T-helper 2 cell treated with Interferon-gamma antibody and Interleukin-4, amounts not matched to agents 100 ng/mL and 5 ng/mL, for 36 hours (primary cell): ENCODE data around the gene PDE9A. TPM values are rescaled to one million over a fixed set of nuclear protein-coding genes. Genes with fewer than 3 reads are reported as not detected.

Experiments
- intact Hi-C: fragments of 100-400 bp; cut with micrococcal nuclease; formaldehyde crosslinking; loops from one replicate; pipeline ENCODE4 v1.15.1; 2023
- total RNA-seq: library from RNA; stranded (reverse); gene quantifications from 2 replicates; pipeline ENCODE4 v1.2.3, GENCODE V29; 2022

PDE9A gene
- total RNA-seq: 10.4 and 12.6 TPM in 2 replicates

- intact Hi-C loops: no loop called here
These were observed at the start of gene PDE9A for GRCh38 chr21:42653231-42654061. TSS of gene PDE9A (plus strand) at chr21:42653621. CDS start at chr21:42653815, 194 bp downstream.

- intact Hi-C loops: loop anchor here (5.0 kb wide), 1 partner anchor 270 kb away; the partner anchor contains the start of gene WDR4
These were observed 46.3 kb upstream of the PDE9A start for GRCh38 chr21:42607102-42607501.

DNA sequence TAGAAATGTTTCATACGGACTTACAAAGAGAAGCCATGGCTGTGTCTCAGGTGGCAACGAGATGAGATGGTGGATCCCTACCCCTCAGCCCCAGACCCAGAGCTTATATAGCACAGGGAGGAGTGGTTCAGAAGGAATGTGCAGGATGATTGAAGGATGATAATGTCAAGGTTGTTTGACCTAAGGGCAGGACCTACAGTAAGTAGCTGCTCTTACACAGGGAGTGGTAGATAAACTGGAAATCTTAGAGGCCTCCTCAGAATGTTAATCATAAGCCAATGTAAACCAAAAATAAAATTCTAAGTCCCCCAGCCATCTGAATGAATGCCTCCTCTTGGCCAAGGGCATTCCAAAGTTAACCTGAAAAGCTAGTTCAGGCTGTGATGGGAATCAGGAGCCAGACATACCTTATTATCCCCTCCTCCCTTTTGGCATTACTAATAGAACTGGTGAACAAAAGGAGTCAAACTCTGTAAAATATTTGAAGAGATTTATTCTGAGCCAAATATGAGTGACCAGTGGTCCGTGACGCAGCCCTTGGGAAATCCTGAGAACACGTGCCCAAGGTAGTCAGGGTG lies 45.8 kb upstream of the PDE9A start:
- intact Hi-C loops: loop anchor here (5.0 kb wide), 1 partner anchor 270 kb away; the partner anchor contains the start of gene WDR4

DNA sequence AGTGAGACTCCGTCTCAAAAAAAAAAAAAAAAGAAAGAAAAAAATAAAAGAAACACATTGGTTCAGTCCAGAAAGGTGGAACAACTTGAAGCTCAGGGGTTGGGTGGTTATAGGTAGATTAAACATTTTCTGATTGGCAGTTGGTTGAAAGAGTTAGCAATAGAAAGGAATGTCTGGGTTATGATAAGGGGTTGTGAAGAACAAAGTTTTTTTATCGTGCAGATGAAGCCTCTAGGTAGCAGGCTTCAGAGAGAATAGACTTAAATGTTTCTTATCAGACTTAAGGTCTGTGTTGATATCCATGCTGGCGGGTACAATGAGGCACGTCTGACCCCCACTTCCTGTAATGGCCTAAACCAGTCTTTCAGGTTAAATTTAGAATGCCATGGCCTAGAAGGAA lies 45.0 kb upstream of the PDE9A start:
- intact Hi-C loops: loop anchor here (5.0 kb wide), 1 partner anchor 269 kb away; the partner anchor contains the start of gene WDR4

- intact Hi-C loops: loop anchor here (5.0 kb wide), 2 partner anchors 222 to 267 kb away; partner anchors contain the start of gene WDR4
These were observed 43.6 kb upstream of the PDE9A start for GRCh38 chr21:42609811-42610210.

DNA sequence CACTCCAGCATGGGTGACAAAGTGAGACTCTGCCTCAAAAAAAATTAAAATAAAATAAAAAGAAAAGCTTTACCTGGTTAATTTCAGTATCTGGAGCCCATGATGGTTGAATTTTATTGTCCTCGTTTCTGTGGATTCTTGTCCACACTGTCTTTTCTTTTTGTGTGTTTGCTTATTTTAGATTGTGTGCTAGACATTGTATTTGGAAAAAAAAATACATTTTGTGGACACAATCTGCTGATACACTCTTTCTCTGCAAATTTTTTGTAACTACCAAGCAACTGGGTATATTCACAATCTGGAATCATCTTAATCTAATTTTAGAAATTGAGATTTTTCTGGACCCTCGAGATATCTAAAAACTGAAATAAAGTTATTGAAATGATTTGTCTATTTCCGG lies 41.6 kb upstream of the PDE9A start:
- intact Hi-C loops: loop anchor here (5.0 kb wide), 1 partner anchor 220 kb away; no protein-coding TSS in a partner anchor

DNA sequence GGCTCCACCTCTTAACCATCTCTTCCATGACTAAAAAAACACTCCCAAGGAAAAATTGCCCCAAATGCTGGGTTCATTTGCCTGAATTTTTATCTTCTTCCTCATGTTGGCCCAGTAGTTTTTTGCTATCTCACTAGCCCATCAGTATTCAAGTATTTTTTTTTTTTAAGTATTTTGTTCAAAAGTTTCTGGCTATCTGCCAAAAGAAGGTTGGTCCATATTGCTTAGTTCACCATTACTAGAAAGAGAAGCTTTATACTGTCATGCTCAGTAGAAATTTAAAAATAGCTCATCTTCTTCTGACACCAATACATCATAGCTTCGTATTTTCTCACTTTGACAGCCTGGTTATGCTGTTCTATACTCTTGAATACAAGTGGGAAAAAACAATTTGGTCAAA lies 41.0 kb upstream of the PDE9A start:
- intact Hi-C loops: loop anchor here (5.0 kb wide), 1 partner anchor 220 kb away; no protein-coding TSS in a partner anchor

DNA sequence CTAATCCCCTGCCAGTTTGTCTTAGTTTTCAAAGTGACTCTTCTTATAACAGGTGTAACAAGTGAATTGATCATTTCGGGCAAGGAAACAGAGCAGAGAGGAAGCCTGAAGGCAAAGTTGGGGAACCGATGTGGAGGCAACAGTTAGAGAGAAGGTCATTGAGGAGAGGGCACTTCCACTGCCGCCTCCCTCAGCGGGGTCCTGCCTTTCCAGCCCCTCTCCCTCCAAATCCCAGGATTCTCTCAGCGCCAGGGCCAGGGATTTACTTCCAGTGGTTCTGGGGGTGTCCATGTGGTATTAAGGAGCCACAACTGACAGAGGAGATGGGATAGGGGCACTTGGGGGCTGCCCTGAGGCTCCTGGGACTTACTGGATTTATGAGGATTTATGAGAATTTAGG lies 39.7 kb upstream of the PDE9A start:
- intact Hi-C loops: loop anchor here (2.0 to 5.0 kb wide), 2 partner anchors 71 to 219 kb away; no protein-coding TSS in a partner anchor

GRCh38 chr21:42614396-42614795 lies 39.0 kb upstream of the PDE9A start:
- intact Hi-C loops: loop anchor here (2.0 to 5.0 kb wide), 2 partner anchors 70 to 218 kb away; no protein-coding TSS in a partner anchor

DNA sequence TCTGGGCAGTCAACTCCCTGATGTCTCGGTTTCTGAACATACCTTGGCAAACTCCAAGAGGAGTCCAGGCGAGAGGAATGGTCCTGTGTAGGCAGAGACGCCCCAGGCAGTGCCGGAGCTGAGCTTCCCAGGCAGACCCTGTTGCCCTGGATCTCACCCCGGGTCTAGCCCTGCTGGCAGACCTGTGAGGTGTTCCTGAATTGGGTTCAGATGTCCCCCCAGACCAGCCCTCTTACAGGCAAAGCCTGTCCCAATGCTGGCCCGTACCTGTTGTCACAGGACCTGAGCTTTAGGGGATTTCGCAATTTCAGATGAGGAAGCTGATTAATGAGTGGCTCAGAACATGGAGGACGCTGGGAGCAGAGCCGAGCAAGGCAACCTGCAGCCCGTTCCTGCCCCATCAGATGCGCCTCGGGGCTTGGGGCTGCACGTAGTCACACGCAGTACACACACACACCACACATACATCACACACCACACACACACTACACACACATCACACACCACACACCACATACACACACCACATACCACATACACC lies 38.5 kb upstream of the PDE9A start:
- intact Hi-C loops: loop anchor here (2.0 to 5.0 kb wide), 2 partner anchors 70 to 217 kb away; no protein-coding TSS in a partner anchor

- intact Hi-C loops: loop anchor here (2.0 kb wide), 1 partner anchor 69 kb away; no protein-coding TSS in a partner anchor
These were observed 38.0 kb upstream of the PDE9A start for GRCh38 chr21:42615377-42615776.

DNA sequence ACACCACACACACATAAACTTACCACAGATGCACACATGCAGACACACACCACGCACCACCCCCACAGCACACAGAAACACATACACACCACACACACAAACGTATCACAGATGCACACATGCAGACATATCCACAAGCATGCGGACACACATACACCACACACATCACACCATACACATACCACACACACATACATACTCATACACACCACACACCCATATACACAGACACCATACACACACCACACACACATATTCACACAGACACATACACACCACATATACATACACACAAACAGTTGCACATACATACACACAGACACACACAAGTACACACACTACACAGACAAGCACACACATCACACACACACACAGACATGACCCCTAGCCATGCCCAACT lies 37.5 kb upstream of the PDE9A start:
- intact Hi-C loops: loop anchor here (2.0 kb wide), 1 partner anchor 69 kb away; no protein-coding TSS in a partner anchor

- intact Hi-C loops: no loop called here
These were observed 37.0 kb upstream of the PDE9A start for GRCh38 chr21:42616446-42616845.

- intact Hi-C loops: no loop called here
These were observed 36.5 kb upstream of the PDE9A start for GRCh38 chr21:42616941-42617340.

DNA sequence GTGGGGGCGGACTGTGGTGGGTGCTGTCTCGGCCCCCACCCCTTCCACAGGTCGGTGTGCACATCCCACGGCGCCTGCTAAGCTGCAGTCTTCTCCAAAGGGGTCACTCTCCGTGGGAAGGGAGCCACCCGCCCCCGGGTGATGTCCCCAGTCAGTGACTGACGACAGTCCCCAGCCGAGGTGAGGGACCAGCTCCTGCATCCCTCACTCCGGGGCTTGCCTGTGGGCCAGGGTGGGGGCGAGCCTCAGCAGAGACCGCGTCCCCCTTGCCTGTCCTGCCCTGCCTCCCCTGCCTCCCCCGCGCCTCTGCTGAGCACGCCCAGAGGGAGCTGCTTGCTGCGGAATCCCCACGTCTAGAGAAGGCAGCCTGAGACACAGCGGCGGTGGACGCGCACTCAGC lies 35.9 kb upstream of the PDE9A start:
- intact Hi-C loops: no loop called here

DNA sequence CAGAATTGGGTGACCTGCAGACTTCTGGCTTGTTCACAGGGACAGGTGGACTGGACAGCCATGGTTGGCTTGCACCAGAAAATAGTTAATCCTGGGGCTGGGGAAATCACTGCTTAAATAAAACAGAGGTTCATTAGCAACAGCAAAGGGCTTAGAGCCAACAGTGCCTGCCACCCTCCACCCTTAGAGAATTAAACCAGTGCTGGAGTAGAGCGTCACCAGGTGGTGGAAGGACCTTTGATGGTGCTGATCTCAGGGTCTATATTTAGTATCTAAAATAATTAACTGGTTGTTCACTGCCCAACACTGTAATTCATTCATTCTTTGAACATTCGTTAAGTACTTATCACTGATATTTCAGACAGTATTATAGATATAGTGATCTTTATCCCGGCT lies 34.7 kb upstream of the PDE9A start:
- intact Hi-C loops: no loop called here

DNA sequence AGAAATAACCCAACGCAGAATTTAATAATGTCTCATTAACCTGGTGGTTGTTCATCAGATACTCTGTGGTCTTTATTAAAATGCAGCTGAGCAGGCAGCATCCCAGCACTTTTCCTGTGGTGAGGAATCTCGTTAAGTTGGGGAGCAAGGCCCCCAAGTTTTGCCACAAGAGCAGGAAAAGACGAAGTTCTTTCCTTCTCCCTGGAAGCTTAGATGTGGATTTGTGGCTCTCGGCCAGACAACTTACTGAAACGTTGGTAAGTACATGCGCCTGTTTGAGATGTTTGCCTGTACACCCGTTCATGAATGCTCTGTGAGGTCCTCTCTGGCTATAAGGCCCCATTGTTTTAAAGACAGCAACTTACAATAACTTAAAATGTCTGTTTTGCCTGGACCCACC lies 34.3 kb upstream of the PDE9A start:
- intact Hi-C loops: no loop called here

DNA sequence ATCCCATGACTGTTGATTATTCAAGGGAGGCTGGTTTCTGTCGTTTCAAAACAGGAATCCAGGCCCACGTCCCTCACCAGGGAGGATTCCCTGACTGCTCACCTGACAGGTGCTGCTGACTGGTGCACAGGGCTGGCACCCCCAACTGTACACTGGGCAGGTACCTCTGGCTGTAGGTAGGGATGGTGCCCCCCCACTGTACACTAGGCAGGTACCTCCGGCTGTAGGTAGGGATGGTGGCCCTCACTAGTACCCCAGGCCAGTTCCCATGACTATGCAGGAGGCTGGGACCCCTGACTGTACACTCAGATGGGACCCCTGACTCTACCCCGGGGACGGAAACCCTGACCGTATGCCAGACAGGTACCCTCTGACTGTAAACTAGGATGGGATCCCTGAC lies 33.6 kb upstream of the PDE9A start:
- intact Hi-C loops: no loop called here

DNA sequence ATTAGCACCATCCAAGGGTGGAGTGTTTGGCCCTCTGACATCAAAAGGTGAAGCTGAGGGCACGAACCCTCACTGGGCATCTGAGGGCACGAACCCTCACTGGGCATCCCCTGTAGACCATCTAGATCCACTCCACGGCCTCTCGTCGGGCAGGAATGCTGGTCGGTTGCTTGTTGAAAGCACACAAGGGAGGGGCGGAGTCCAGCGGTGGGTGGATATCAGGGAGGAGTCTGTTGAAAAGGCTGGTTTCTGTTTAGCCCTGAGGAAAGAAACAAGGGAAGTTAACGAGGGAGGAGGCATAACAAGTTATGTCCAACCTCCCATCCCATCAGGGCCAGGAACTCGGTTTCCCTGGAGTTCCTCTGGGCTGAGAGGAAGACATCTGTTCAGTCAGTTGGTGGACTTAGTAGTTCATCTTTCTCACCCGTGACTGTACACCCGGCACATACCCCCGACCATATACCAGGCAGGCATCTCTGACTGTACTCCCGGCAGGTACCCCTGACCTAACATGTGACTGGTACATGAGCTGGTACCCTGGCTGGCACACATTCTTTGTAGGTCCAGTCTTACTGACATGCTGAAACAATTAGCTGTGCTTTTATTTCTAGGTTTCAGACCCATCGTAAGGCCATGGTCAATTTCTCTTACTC lies 32.1 kb upstream of the PDE9A start:
- intact Hi-C loops: no loop called here

DNA sequence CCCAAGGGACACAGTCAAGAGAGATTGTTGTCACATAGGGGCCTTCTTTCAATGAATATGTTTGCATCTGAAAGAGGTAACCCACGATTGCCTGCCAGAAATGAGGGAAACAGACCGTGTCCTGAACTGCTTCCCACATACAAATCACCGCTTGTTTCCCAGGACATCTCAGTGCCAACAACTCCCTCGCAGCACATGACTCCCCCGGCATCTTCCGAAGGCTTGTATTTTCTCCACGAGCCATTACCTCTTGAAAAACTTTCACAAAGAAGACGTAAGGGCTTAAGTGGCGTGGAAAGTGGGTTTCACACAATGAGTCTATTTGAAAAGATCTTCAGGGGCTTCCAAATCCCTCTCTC lies 31.6 kb upstream of the PDE9A start:
- intact Hi-C loops: no loop called here

DNA sequence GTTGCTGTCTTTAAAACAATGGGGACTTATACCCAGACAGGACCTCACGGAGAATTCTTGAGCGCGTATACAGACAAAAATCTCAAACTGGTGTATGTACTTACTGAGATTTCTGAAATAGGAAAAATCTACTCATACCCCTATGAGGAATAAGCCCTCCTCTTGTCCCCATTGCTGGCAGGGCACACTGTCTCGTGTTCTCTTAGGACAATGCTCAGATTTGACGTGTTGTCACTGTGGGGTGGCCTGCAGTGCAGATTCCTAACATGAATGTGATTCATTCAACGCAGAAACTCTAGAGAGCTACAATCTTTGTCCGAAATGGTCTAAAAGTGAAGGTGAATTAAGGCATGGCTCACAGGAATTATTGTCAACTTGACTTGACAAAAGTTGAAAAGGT lies 31.1 kb upstream of the PDE9A start:
- intact Hi-C loops: no loop called here
